OCI-LY3 (cell line): ENCODE data around the gene CREB5.

Source experiments
- H2AFZ ChIP-seq: fragments of 200-600, 300-600 bp; shearing (Covaris generic); 2 replicates; pipeline ENCODE4 v1.6.0; 2014; ENCODE audit warnings: antibody characterized with exemption, low read depth, low read length
- H3K27ac ChIP-seq: fragments of 200-600, 300-600 bp; sonication (generic); 2 replicates; pipeline ENCODE4 v1.5.1; 2014; ENCODE audit warnings: mild to moderate bottlenecking, low read length, moderate library complexity, mixed read lengths
- H3K27me3 ChIP-seq: fragments of 200-600, 300-600 bp; sonication (generic); 2 replicates; pipeline ENCODE4 v1.6.1; 2014; ENCODE audit warnings: low read depth, low read length, mixed read lengths
- H3K36me3 ChIP-seq: fragments of 200-600, 300-600 bp; sonication (generic); replicated peaks from 2 replicates; pipeline ENCODE3; 2014; ENCODE audit warnings: low read depth, low read length, mixed read lengths
- H3K4me1 ChIP-seq: fragments of 300-600, 200-600 bp; sonication (generic); 2 replicates; pipeline ENCODE4 v1.6.1; 2014; ENCODE audit warnings: low read length, mixed read lengths
- H3K4me2 ChIP-seq: fragments of 200-600, 300-600 bp; sonication (generic); 2 replicates; pipeline ENCODE4 v1.6.1; 2014; ENCODE audit warnings: low read length, mixed read lengths
- H3K4me3 ChIP-seq: fragments of 300-600, 200-600 bp; sonication (generic); 2 replicates; pipeline ENCODE4 v1.5.1; 2014; ENCODE audit warnings: antibody characterized with exemption, mild to moderate bottlenecking, low read length, moderate library complexity
- H3K79me2 ChIP-seq: fragments of 300-600, 200-600 bp; shearing (Covaris generic); 2 replicates; pipeline ENCODE4 v1.6.1; 2014; ENCODE audit warnings: mild to moderate bottlenecking, low read length, mixed read lengths
- H3K9ac ChIP-seq: fragments of 300-600, 200-600 bp; shearing (Covaris generic); 2 replicates; pipeline ENCODE4 v1.6.0; 2014; ENCODE audit warnings: mild to moderate bottlenecking, low read length, moderate library complexity
- H3K9me3 ChIP-seq: fragments of 200-600, 300-600 bp; shearing (Covaris generic); 2 replicates; pipeline ENCODE4 v1.6.1; 2014; ENCODE audit warnings: low read length, mixed read lengths; ENCODE audit not compliant: insufficient read depth
- H4K20me1 ChIP-seq: fragments of 200-600, 300-600 bp; sonication (generic); 2 replicates; pipeline ENCODE4 v1.6.1; 2016; ENCODE audit warnings: low read length, mixed read lengths; ENCODE audit not compliant: insufficient read depth
- CTCF ChIP-seq: fragments of 200-600, 300-600 bp; sonication (generic); IDR thresholded peaks from 2 replicates; pipeline ENCODE4 v1.5.1; 2014; ENCODE audit warnings: antibody characterized with exemption, low read length, low read depth
- EZH2phosphoT487 ChIP-seq: fragments of 200-600 bp; shearing (Covaris generic); IDR thresholded peaks from 2 replicates; pipeline ENCODE4 v1.6.1; 2018; ENCODE audit warnings: antibody characterized with exemption, mixed run types, low read depth

Gene CREB5

GRCh38 chr7:28434510-28434909 is 22.2 kb downstream of the CREB5 start:
- H2AFZ ChIP-seq, result no peak overlapping the region
- no peaks in the 10 kb centered on the region for H4K20me1 ChIP-seq
- H3K9me3 ChIP-seq, result no peaks in the 10 kb centered on the region
- TF ChIP-seq EZH2phosphoT487 (no peak), CTCF (no peak)
- no peaks in the 10 kb centered on the region for H3K36me3 ChIP-seq
- no peaks in the 10 kb centered on the region for H3K4me1 ChIP-seq
- H3K4me3 ChIP-seq, result no peak overlapping the region
- no peak overlapping the region for H3K4me2 ChIP-seq
- peaks cover 47% of the 10 kb centered on the region for H3K27me3 ChIP-seq
- no peak overlapping the region for H3K27ac ChIP-seq
- H3K79me2 ChIP-seq, result no peaks in the 10 kb centered on the region
- no peak overlapping the region for H3K9ac ChIP-seq

- no peaks in the 10 kb centered on the region for H3K4me1 ChIP-seq
- no peaks in the 10 kb centered on the region for H3K36me3 ChIP-seq
- H2AFZ ChIP-seq, result no peak overlapping the region
- no peaks in the 10 kb centered on the region for H3K79me2 ChIP-seq
- H4K20me1 ChIP-seq, result no peaks in the 10 kb centered on the region
- TF ChIP-seq CTCF (no peak), EZH2phosphoT487 (no peak)
- no peak overlapping the region for H3K9ac ChIP-seq
- H3K9me3 ChIP-seq, result no peaks in the 10 kb centered on the region
- H3K27ac ChIP-seq, result no peak overlapping the region
- no peak overlapping the region for H3K4me2 ChIP-seq
- H3K4me3 ChIP-seq, result no peak overlapping the region
- peaks cover 43% of the 10 kb centered on the region for H3K27me3 ChIP-seq
These were observed 22.8 kb downstream of the CREB5 start for GRCh38 chr7:28435152-28435551.

GRCh38 chr7:28435732-28436378 is 23.5 kb downstream of the CREB5 start:
- H3K79me2 ChIP-seq, result no peaks in the 10 kb centered on the region
- TF ChIP-seq EZH2phosphoT487 (no peak), CTCF (no peak)
- no peak overlapping the region for H2AFZ ChIP-seq
- H3K27ac ChIP-seq, result no peak overlapping the region
- no peaks in the 10 kb centered on the region for H4K20me1 ChIP-seq
- H3K27me3 ChIP-seq, result peaks cover 47% of the 10 kb centered on the region
- no peaks in the 10 kb centered on the region for H3K9me3 ChIP-seq
- H3K4me1 ChIP-seq, result no peaks in the 10 kb centered on the region
- no peaks in the 10 kb centered on the region for H3K36me3 ChIP-seq
- no peak overlapping the region for H3K9ac ChIP-seq
- no peak overlapping the region for H3K4me2 ChIP-seq
- no peak overlapping the region for H3K4me3 ChIP-seq

GRCh38 chr7:28440055-28440601 is 27.8 kb downstream of the CREB5 start:
- TF ChIP-seq CTCF, result no peak
- TF ChIP-seq EZH2phosphoT487, result no peak
- peaks cover 29% of the 10 kb centered on the region for H3K27me3 ChIP-seq
- H3K4me1 ChIP-seq, result no peaks in the 10 kb centered on the region
- no peak overlapping the region for H3K27ac ChIP-seq
- H3K79me2 ChIP-seq, result no peaks in the 10 kb centered on the region
- no peak overlapping the region for H2AFZ ChIP-seq
- no peaks in the 10 kb centered on the region for H3K9me3 ChIP-seq
- no peaks in the 10 kb centered on the region for H3K36me3 ChIP-seq
- H3K4me2 ChIP-seq, result no peak overlapping the region
- H3K9ac ChIP-seq, result no peak overlapping the region
- no peaks in the 10 kb centered on the region for H4K20me1 ChIP-seq
- no peak overlapping the region for H3K4me3 ChIP-seq
